ENCODE measurements around the gene PRR36.
A peak's percentile ranks its signal among the peaks of the same experiment; 100 is the strongest.
"Not testable (repeated sequence)": the region's sequence is repeated elsewhere in the genome, so short reads cannot be mapped to it uniquely, and the experiment has no call there.

The PRR36 gene

DNA sequence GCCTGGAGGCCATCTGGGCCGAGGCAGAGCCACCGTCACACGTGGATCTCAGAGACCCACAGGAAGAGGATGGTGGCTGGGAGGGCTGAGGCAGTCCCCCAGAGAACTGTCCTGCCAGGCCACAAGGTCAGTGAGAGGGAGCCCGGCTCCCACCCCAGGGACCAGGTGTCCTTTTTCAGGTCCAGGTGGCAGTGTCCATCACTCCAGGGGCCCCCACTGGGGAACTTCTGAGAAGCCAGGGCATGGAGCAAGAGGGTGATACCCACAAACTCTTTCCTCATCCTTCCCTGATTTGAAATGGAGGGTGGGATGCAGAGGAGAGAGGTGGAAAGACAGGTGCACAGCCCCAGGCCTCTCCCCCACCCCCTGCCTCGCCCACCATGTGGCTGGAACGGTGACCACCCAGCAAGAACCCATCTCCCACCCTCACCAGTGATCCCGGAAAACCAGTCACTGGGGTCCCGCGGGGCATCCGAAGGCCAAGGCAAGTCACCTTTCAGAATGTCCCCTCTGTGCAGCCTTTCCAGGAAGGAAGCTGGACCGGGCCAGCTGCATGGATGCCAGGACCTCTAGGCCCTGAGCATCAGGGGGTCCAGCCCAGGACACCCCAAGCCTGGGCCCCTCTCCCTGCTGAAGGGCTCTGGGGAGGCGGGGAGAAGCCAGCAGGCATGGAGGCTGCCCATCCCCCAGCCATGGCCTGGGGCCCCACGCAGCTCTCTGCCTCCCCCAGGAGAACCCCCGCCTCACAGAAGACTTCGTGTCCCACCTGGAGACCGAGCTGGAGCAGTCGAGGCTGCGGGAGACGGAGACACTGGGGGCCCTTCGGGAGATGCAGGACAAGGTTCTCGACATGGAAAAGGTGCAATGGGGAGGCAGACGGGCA lies 14.1 kb downstream of the PRR36 start:
- DNase-seq (ENCODE audit: low read depth) = no peak

DNA sequence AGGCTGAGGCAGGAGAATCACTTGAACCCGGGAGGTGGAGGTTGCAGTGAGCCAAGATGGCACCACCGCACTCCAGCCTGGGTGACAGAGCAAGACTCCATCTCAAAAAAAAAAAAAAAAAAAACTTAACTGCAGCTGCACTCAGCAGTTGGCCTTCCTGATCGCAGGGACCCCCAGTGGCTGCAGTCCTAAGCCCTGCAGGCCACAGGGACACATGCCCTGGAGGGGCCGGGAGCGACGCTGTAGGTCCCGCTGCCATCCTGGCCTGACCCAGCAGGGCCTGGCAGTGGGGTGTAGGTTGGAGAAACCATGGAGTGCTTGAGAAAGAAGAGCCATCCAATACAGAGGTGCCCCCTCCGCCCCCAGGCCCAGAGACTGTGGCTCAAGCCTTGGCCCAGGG lies 15.1 kb downstream of the PRR36 start:
- not testable (repeated sequence) for DNase-seq (ENCODE audit: low read depth)

DNA sequence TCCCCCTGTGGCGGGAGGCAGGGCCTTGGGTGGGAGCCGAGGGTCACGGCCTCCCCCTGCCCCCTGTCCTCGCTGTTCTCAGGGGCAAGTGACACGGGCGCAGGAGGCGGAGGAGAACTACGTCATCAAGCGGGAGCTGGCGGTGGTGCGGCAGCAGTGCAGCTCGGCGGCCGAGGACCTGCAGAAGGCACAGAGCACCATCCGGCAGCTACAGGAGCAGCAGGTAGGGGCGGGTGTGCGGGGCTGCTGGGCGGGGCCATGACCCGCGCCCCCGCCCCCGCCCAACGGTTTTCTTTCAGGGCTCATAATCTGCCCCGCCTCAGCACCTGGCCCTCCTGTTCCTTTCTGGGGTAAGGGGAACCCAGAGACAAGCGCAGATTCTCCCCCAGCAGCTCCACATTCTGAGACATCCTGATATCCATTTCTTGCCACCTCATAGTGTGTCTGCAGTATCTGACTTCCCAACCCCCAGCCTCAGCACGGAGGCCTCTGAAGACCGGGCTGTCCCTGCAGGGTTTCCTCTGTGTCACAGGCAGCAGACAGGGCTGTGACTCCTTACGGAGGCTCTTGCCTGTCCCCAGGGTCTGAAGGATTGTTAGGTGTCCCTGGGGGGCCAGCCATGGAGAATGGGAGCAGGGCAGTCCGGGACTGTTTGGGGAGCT lies 15.9 kb downstream of the PRR36 start:
- DNase-seq (ENCODE audit: low read depth) = no peak

DNA sequence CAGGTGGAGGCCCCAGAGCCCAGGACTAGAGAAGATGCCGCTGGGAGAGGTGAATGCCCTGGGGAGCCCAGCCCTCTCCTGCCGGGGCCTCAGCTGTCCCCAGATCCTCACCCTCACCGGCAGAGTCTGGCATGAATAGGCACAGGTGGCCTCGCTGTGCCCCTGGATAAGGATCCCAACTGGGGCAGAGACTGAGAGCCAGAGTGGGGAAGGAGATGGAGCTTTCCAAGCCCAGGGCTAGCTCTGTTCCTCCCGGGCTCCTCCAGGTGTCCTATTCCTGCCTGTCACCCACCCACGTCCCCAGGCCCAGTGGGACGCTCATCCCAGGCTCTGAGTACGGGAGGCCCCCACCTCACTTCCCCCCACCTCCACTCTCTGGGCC lies 16.5 kb downstream of the PRR36 start:
- no peak for DNase-seq (ENCODE audit: low read depth)

DNA sequence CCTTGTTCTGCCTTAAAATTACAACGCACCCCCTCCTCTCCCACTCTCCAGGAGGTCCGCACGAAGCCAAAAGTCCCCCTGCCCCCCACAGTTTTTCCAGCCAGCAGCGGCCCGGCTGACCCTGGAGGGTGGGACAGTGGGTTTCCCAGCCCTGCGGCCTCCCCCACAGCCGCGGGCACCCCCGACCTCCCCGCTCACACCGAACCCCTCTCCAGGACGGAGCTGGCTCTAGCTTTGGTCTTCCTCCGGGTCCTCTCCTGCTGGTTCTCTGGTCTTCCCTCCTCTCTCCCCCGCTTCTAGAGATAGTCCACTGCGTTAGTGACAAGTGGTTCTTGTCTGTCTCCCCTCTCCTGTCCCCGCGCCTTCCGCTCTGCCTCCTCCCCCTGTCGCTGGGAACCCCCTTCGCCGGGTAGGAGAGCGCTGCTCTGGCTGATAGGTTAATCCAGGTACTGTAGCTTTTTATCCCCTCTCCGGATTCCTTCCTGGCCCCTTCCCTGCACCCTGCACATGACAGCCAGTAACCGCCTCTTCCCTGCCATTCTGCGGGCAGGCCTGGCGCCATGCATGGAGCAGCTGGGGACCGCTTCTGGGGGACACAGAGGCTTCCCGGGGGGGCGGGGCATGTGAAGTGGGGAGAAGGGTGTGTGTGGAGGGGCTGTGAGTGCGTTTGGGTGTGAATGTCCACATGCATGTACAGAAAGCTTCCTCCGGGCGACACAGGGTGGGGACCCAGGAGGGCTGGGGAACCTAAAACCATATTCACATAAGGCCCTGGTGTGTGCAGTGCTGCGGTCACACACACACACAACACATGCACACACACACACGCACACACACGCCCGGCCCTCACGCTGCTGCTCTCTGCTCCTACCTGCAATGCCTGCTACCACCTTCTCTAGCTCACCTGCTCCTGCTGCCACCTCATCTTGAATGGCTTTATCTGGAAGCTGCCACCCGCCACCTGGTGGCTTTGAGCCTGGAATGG lies 17.2 kb downstream of the PRR36 start:
- DNase-seq (ENCODE audit: low read depth) = no peak

DNA sequence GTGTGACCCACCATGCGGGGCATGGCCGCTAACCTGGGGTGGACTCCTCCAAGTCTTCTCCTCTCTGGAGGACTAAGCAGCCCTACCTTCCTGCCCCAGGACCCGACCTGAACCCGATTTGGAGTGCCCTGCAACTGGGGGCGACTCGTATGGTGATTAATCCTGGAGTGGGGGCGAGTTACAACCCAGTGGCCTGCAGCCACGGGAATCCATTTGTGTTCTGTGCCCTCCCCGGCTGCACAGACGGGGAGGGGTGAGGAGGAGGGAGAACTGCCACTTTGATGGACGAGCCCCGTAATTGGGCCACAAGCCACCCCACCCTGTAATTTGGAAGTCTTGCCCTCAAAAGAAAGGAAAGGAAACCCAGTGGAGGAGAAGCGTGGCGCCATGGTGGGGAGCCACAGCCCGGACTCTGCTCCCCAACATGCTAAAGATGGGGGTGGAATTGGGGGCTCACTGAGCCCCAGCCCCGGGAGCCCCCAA lies 18.0 kb downstream of the PRR36 start:
- no peak for DNase-seq (ENCODE audit: low read depth)

DNA sequence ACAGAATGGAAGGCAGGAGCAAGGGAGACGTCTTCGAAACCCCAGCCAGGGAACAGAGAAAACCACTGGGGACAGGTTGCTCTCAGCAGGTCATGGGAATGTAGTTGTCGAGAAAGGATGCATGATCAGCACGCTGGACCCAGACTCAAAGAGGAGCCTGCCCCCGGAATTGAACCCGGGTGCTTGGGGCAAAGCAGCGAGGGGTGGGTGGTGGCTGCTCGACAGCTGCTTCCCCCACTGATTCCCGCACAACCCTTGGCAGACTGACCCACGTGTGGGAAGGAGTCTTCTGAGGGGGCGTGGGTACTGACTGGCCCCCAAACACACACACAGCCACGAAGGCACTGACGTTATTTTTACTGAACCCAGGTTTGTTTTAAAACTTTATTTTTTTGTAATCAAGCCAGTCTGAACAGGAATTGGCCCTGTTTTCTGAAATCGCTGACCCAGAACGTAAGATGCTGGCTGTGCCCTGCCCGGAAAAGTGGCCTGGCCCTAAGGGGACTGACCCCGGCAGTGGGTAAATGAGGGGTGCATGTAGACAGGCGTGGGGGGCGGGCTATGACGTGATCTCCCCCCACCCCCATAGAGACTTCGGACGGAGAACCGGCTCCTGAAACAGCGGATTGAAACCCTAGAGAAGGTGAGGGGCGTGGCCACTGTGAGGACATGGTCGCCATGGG lies 18.6 kb downstream of the PRR36 start:
- DNase-seq (ENCODE audit: low read depth) = no peak

DNA sequence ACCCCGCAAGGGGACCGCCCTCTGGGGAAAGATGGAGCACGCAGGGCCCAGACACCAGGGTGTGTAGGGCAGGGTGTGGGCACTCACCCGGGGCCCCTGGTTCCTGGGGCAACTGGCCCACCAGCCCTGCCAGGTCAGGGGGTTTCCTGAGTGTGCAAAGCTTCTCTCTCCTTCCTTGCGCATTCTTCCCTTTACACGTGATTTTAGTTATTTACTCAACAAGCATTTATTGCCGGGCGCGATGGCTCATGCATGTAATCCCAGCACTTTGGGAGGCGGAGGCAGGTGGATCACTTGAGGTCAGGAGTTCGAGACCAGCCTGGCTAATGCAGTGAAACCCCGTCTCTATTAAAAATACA lies 20.4 kb downstream of the PRR36 start:
- DNase-seq (ENCODE audit: low read depth) = no peak

DNA sequence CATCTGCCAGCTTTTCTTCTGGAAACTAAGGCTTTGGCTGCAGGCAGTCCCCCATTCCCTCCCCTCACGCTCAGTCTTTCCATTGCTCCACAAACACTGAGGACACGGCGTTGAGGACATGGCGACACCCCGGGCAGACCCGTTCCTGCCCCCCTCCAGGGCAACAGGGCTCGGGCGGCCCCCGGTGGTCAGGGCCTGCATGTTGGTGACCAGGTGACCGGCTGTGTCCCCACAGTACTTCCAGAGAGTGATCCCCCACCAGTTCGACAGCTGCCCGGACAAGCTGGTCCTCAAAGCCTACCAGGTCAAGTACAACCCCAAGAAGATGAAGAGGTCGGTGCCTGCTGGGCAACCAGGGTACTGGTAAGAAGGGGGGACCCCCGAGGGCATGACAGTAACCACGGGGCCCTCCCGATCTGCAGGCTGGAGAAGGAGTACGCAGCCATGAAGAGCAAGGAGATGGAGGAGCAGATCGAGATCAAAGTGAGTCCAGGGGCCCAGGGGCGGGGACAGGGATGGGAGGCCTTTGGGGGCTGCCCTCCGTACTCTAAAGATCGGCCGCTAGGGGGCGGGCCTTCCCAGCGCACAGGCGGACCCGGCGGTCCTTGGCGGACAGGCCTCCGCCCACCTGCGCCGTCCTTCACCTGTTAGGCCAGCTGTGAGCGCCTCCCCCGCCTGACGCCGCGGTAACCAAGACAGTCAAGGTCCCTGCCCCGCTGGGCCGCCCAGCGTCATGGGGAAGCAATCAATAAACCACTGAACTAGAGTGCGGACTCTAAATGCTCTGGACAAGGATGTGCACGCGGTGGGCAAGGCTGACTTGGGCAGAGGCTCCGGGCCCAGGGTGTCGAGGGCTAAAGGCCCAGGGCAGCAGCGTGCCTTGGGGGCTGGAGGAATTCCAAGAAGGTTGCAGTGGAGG lies 21.1 kb downstream of the PRR36 start:
- DNase-seq (ENCODE audit: low read depth) = peak; percentile 37

DNA sequence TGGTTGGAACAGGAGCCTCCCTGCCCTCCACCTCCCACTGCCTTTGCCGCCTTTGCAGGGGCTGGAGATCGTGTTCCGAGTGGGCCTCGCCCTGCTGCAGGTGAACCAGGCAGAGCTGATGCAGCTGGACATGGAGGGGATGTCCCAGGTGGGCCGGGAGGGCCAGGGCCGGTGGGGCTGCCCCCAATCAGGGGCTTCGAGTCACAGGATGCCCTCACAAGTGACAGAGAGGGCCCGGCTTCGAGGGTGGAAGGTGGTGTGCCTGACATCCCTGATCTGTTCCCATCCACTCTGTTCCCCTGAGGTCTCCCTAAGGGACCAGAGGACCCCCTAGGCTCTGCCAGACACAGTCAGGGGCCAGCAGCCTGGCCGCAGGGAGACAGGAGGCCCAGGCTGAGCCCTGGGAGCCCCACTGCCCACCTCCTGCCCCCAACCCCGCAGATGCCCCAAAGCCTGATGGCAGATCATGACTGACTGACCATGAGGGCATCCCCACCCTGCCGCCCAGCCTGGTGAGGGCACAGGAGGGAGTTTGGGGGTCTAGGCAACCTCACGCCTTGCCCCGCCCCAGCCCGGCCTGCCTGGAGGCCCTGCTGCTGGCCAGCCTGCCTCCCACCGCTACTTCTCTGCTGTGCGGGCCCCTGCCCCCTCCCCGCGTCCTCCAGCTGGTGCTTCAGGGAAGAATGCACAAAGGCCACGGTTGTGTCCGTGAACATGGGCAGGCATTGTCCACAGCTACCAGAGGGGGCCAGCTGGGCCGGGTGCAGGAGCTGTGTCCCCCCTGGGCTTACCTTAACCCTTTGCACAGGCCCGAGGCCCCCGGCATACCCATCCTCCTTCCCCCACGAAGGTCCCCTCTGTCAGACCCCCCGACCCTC lies 22.3 kb downstream of the PRR36 start:
- DNase-seq (ENCODE audit: low read depth) = no peak

DNA sequence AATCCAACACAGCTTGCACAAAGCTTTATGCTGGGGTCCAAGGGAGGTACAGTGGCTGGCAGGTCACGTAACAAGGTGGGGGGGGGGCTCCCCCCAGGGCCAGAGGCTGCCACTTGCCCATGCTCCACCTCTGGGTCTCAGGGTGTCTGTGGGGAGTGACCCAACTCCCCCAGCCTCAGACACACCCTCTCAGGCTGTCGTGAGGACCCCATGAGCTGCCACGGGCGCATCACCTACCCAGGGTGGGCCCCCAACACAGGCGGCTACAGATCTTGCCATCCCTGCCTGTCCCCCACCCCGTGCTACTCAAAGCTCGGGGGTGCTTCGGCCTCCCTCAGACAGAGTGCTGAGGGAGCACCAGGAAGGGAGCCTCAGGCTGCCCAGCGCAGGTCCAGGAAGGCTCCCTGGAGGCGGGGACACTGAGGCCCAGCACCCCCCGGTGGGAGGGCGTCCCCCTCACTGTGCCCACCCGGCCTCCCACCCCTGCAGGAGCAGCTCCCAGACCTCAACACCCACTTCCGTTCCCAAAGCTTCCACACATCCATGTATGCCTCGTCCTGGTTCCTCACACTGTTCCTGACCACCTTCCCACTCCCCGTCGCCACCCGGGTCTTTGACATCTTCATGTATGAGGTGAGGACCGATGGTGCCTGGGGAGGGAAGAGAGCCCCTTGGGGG lies 23.1 kb downstream of the PRR36 start:
- no peak for DNase-seq (ENCODE audit: low read depth)

DNA sequence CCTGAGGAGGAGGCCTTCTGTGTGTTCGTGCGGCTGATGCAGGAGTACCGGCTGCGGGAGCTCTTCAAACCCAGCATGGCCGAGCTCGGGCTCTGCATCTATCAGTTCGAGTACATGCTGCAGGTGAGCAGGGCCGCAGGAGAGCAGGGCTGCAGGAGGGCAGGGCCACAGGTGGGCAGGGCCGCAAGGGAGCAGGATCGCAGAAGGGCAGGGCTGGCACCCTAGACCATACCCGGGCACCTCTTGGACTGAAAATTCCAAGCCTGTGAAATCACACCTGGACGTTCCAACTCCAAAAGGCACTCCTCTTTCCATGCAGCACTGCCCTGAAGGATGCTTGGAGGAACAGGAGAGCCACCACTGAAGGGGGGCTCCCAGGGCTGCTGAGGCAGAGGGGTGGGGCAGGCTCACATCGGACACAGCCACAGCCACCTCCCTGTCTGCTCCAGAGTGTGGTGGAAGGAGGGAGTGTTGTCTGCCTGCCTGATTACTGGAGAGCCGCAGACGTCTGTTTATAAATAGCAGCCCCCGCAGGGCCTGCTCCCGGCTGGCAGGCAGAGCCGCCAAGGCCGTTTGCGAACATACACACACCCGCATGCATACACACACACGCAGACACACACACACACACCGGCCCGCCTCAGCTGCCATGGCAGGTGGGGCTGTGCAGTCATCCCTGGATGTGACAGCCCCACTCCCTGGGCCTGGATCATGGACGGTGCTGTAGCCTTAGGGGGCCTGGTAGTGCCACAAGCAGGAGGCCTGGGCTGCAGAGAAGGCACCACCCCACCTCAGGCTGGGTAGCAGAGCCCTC lies 24.0 kb downstream of the PRR36 start:
- DNase-seq (ENCODE audit: low read depth) = no peak

DNA sequence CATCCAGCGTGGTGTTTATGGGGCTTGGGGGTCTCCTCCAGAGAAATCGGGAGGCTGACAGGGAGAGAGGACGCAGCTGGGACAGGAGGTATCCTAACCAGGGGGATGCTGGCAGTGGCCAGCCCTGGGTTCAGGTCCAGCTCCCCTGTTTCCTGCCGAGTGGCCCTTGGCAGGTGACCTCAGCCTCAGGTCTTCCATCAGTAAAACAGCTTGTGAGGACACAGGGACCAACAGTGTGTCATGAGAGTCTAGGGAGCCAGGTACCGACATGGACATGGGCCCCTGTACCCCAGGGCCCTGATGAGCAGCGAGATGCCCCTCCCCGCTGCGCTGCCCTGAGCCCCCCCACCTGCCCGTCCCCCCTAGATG lies 24.6 kb downstream of the PRR36 start:
- no peak for DNase-seq (ENCODE audit: low read depth)

DNA sequence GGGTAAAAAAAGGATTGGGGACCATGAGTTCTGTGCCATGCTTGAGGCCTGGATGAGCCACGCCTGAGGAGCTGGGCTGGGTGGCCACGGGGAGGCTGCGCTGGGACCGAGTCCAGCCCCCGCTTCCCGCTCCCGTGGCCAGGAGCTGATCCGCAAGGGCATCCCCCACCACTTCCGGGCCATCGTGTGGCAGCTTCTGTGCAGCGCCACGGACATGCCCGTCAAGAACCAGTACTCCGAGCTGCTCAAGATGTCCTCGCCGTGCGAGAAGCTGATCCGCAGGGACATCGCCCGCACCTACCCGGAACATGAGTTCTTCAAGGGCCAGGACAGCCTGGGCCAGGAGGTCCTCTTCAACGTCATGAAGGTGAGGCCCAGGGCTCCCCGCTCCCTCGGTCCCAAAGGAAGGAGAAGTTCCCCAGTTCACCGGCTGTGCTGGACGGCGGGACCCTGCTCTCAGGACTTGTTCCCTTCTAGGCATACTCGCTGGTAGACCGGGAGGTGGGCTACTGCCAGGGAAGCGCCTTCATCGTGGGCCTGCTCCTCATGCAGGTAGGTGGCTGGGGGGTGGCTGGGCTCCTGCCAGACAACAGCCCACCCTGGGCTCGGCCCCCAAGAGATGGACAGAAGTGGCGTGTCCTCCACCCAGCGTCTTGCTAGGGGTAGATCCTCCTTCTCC lies 25.3 kb downstream of the PRR36 start:
- DNase-seq (ENCODE audit: low read depth) = no peak

DNA sequence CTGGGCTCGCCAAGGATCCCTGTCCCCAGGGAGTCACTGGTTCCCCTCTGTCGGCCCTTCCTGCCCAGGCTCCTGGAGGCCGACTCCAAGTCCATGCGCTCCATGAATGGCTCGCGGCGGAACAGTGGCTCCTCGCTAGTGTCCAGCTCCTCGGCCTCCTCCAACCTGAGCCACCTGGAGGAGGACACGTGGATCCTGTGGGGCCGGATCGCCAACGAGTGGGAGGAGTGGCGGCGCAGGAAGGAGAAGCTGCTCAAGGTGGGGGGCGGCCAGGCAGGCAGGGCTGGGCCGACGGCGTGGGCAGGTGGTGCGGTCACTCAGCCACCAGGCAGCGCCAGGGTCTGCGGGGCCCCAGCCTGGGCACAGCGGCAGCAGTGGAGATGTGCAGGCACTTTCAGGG lies 26.5 kb downstream of the PRR36 start:
- no peak for DNase-seq (ENCODE audit: low read depth)

DNA sequence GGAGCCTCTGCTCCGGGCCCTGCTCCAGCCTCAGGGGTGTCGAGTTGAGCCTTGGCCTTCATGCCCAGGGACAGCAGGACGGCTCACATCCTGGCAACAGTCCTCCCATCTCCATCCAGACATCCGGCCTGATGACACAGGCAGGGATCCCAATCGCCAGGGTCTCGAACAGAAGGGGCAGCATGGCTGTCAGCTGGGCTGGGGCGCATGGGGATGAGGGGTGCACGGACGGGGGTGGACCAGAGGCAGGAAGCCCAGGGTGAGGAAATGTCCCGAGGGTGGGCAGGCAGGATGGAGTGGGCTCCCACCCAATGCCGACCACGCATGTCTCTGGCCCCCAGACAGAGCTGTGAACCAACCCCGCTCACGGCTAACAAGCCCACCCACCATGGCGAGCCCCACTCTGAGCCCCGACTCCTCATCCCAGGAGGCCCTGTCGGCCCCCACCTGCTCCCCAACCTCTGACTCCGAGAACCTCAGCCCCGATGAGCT lies 28.0 kb downstream of the PRR36 start:
- DNase-seq (ENCODE audit: low read depth) = no peak

DNA sequence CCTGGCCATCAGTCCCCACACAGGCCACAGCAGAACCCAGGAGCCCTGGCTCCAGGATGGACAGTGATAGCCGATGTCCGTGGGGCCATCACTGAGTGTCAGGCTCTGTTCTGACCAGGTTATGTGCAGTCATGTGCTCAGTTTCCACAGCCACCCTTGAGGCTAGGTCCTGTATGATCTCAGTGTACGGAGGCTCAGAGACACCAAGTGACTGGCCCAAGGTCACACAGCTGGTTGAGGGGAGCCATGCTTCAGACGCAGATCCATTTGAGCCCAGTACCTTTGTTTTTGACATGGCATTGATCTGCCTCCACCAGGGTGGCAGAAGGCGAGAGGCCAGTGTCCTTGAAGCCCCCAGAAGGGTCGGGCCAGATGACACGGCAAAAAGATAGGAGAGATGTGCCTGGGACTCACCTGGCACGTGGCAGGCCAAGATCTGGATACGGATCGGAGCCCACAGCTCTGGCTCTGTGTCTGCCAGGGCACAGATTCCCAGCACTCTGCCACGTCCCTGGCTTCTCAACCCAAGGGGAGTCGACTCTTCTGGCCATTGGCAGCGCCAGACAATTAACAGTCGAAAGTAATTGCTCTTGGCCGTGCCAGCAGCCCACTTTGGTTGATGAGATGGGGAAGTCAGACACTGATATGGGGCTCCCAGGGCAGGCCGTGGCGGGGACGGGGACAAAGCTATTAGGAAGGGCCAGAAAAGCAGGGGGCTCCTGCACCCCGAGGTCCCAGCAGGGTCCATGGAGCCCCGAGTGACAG lies 28.6 kb downstream of the PRR36 start:
- no peak for DNase-seq (ENCODE audit: low read depth)
